ENCODE data around the gene KLHL6. TPM values are rescaled to one million over a fixed set of nuclear protein-coding genes. Genes with fewer than 3 reads are reported as not detected.

Gene KLHL6
- total and polyA plus RNA-seq, 2 of the 8 experiments (the other 6 are each of a cell fraction or from before 2014, with no cell fraction given), result 0.05 TPM; not detected in 1

DNA sequence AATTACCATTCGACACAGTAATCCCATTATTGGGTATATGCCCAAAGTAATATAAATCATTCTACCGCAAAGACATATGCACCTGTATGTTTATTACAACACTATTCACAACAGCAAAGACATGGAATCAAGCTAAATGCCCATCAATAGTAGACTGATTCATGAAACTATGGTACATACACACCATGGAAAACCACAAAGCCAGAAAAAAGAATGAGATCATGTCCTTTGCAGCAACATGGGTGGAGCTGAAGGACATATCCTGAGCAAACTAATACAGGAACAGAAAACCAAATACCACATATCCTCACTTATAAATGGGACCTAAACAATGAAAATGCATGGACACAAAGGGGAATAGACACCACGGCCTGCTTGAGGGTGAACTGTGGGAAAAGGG lies 116.0 kb downstream of the KLHL6 start:
- no peak overlapping the region for H4K8ac ChIP-seq (ENCODE audit: extremely low read depth, insufficient read depth, low read length)
- H4K91ac ChIP-seq (replicated peaks; ENCODE audit: insufficient read length, low read length), result no peak overlapping the region
- H2AFZ ChIP-seq (ENCODE audit: low read length), result no peak overlapping the region
- H3K79me1 ChIP-seq (ENCODE audit: low read depth, low read length), result no peaks in the 10 kb centered on the region
- H2BK120ac ChIP-seq (replicated peaks; ENCODE audit: low read depth, low read length), result no peak overlapping the region
- no peak overlapping the region for H3K18ac ChIP-seq (ENCODE audit: extremely low read depth, low read length)
- no peaks in the 10 kb centered on the region for H3K36me3 ChIP-seq (ENCODE audit: control insufficient read depth in 2 of 4, insufficient read depth in 4 of 4, low read length in 3 of 4)
- no peak overlapping the region for H2BK12ac ChIP-seq (ENCODE audit: low read depth, low read length)
- WGBS, 2 experiments (ENCODE audit: extremely low coverage in 1 of 2, insufficient coverage in 1 of 2, insufficient read length in 1 of 2, insufficient replicate concordance in 2 of 2, low coverage in 1 of 2, low lambda C conversion rate in 2 of 2, missing lambda C conversion rate in 1 of 2), result 89% methylated on average over 3 of the region's 3 CpGs; no CpG with 5 or more reads in 1 of the 2 experiments
- FAIRE-seq (no peak), DNase-seq (ENCODE audit: low read depth in 1 of 2, low spot score in 2 of 2) (no peak)
- H3K27ac ChIP-seq (ENCODE audit: low read depth, low read length), result no peak overlapping the region
- POLR2A ChIA-PET (ENCODE audit: partially characterized antibody), result interaction anchor here (3.6 kb wide), 1 partner anchor 11 kb away, joined by 11 read pairs; the partner anchor contains the start of gene MCF2L2
- H3K23me2 ChIP-seq (ENCODE audit: low read depth, low read length), result peaks cover 2% of the 10 kb centered on the region; the same call in 1 of the 2 replicates
- H3K9me3 ChIP-seq (ENCODE audit: insufficient read depth in 2 of 2, low read depth in 1 of 2, low read length in 1 of 2), result no peaks in the 10 kb centered on the region
- H3K4me1 ChIP-seq (replicated peaks in 1 of 4; ENCODE audit: control insufficient read depth in 3 of 4, insufficient read depth in 4 of 4, low read length in 3 of 4), result peaks cover 7 to 26% (median 19%) of the 10 kb centered on the region in 4 experiments; a peak in 6 of 7 replicates
- H3K23ac ChIP-seq (ENCODE audit: insufficient read length), result no peak overlapping the region
- no peak overlapping the region for H3K9ac ChIP-seq (replicated peaks in 1 of 4; ENCODE audit: extremely low read depth in 1 of 4, low read depth in 3 of 4, low read length in 3 of 4)
- TF ChIP-seq NANOG (IDR thresholded peaks at IDR 0.05; ENCODE audit: insufficient read depth, low read depth, low read length, poor library complexity, severe bottlenecking) (no peak), PHF8 (conservative IDR thresholded peaks at IDR 0.05; ENCODE audit: low read depth, low read length) (no peak), HDAC2 (IDR thresholded peaks at IDR 0.05; ENCODE audit: borderline replicate concordance in 1 of 2, low read depth in 2 of 2, low read length in 2 of 2) (no peak), TEAD4 (IDR thresholded peaks at IDR 0.05; ENCODE audit: low read depth, low read length) (no peak), CBX5 (IDR thresholded peaks at IDR 0.05; ENCODE audit: low read depth, low read length) (no peak), HDAC6 (IDR thresholded peaks at IDR 0.05; ENCODE audit: low read depth, low read length) (no peak), TCF12 (IDR thresholded peaks at IDR 0.05; ENCODE audit: low read depth, low read length) (no peak), EZH2 (IDR thresholded peaks at IDR 0.05; ENCODE audit: low read depth, low read length, severe bottlenecking) (no peak)
- no peak overlapping the region for H3K4ac ChIP-seq (replicated peaks; ENCODE audit: insufficient read length, low read depth, low read length)
- no peak overlapping the region for H4K5ac ChIP-seq (ENCODE audit: insufficient read length, low read depth, low read length)
- H4K20me1 ChIP-seq (replicated peaks in 1 of 2; ENCODE audit: control insufficient read depth in 1 of 2, insufficient read depth in 2 of 2, low read length in 2 of 2), result no peaks in the 10 kb centered on the region
- no peaks in the 10 kb centered on the region; a peak in 1 of 7 replicates for H3K27me3 ChIP-seq (replicated peaks in 1 of 4; ENCODE audit: control insufficient read depth in 3 of 4, extremely low read depth in 1 of 4, insufficient read depth in 3 of 4, low read length in 3 of 4)
- H2BK20ac ChIP-seq (ENCODE audit: low read length), result no peak overlapping the region
- no peak overlapping the region for H2AK5ac ChIP-seq (ENCODE audit: low read depth, low read length)
- H2BK15ac ChIP-seq (ENCODE audit: low read length), result no peak overlapping the region
- H3K14ac ChIP-seq (ENCODE audit: insufficient read length), result no peak overlapping the region
- no peak overlapping the region for H3K4me3 ChIP-seq (ENCODE audit: extremely low read depth in 1 of 4, insufficient read depth in 2 of 4, low read depth in 3 of 4, low read length in 4 of 4)
- H3K79me2 ChIP-seq (ENCODE audit: control insufficient read depth in 1 of 2, insufficient read depth in 2 of 2, low read length in 2 of 2), result no peaks in the 10 kb centered on the region
- no peak overlapping the region for H3K56ac ChIP-seq (replicated peaks; ENCODE audit: insufficient read length, low read depth, low read length)
- CTCF ChIA-PET (ENCODE audit: partially characterized antibody), result interaction anchor here (1.0 kb wide), 1 partner anchor 11 kb away, joined by 3 read pairs; the partner anchor contains the start of gene MCF2L2
- no peak overlapping the region for H2BK5ac ChIP-seq (ENCODE audit: low read depth, low read length)
- no peak overlapping the region for H3K4me2 ChIP-seq (ENCODE audit: insufficient read depth in 1 of 2, low read depth in 2 of 2, low read length in 2 of 2)
